PC-3 (cell line): Measurements from ENCODE around the gene MEX3A. TPM values are rescaled to one million over a fixed set of nuclear protein-coding genes. Genes with fewer than 3 reads are reported as not detected.
A peak's percentile ranks its signal among the peaks of the same experiment; 100 is the strongest.

Experiments
- ATAC-seq: fragments of 200-7000 bp; cut with Tn5 transposase; 2 replicates; pipeline ENCODE4 v1.9.1; 2020; ENCODE audit warnings: mild to moderate bottlenecking, moderate library complexity
- BruUV-seq: library from RNA; stranded (reverse); fragments of 400-500 nt; replicated peaks from 2 replicates; lab custom pipeline; 2021; lab: Mats Ljungman, UMichigan
- CTCF ChIA-PET: fragments of 300-600 bp; sonication (Branson Sonifier 250); formaldehyde crosslinking; loops from one replicate; lab custom pipeline; 2022; ENCODE audit warnings: antibody characterized with exemption; lab: Charles Lee
- POLR2A ChIA-PET: fragments of 300-600 bp; sonication (Branson Sonifier 250); formaldehyde crosslinking; loops from one replicate; lab custom pipeline; 2022; ENCODE audit warnings: antibody characterized with exemption; ENCODE audit not compliant: unreplicated experiment; lab: Charles Lee
- DNase-seq: peaks from one replicate; pipeline ENCODE4 v3.0.0-alpha.2; 2015
- H2AFZ ChIP-seq: fragments of 300-600 bp; sonication (generic); 2 replicates; pipeline ENCODE4 v1.6.0; 2016; ENCODE audit warnings: antibody characterized with exemption, low read length
- H3F3A ChIP-seq: fragments of 300-600 bp; sonication (generic); one replicate; pipeline ENCODE4 v1.6.0; 2017; ENCODE audit warnings: antibody characterized with exemption, low read length, control low read depth, mild to moderate bottlenecking; ENCODE audit not compliant: unreplicated experiment
- H3K27ac ChIP-seq: fragments of 300-600 bp; sonication (generic); 2 replicates; pipeline ENCODE4 v1.5.1; 2016; ENCODE audit warnings: mild to moderate bottlenecking, low read length
- H3K27me3 ChIP-seq: fragments of 300-600 bp; sonication (generic); 2 replicates; pipeline ENCODE4 v1.6.1; 2016; ENCODE audit warnings: low read length, mixed read lengths
- H3K36me3 ChIP-seq: fragments of 300-600 bp; sonication (generic); 2 replicates; pipeline ENCODE4 v1.6.1; 2016; ENCODE audit warnings: low read depth, mixed run types, low read length, mixed read lengths
- H3K4me1 ChIP-seq: fragments of 300-600 bp; sonication (generic); 2 replicates; pipeline ENCODE4 v1.5.1; 2016; ENCODE audit warnings: low read length; ENCODE audit not compliant: insufficient read depth
- H3K4me2 ChIP-seq: fragments of 300-600 bp; sonication (generic); 2 replicates; pipeline ENCODE4 v1.6.0; 2016; ENCODE audit warnings: low read length
- H3K4me3 ChIP-seq: fragments of 300-600 bp; sonication (generic); 2 replicates; pipeline ENCODE4 v1.5.1; 2016; ENCODE audit warnings: mild to moderate bottlenecking, low read length, mixed read lengths
- H3K79me2 ChIP-seq: fragments of 300-600 bp; sonication (generic); 2 replicates; pipeline ENCODE4 v1.6.1; 2017; ENCODE audit warnings: low read length, mixed read lengths
- H3K9ac ChIP-seq: fragments of 300-600 bp; sonication (generic); 2 replicates; pipeline ENCODE4 v1.6.0; 2016; ENCODE audit warnings: mild to moderate bottlenecking, low read length
- H3K9me2 ChIP-seq: fragments of 300-600 bp; sonication (generic); replicated peaks from 2 replicates; pipeline ENCODE4 v1.6.1; 2016; ENCODE audit warnings: mixed run types, low read length, mixed read lengths
- H3K9me3 ChIP-seq: fragments of 300-600 bp; sonication (generic); 2 replicates; pipeline ENCODE4 v1.6.1; 2016; ENCODE audit warnings: low read length, mixed read lengths
- H4K20me1 ChIP-seq: fragments of 300-600 bp; sonication (generic); 2 replicates; pipeline ENCODE4 v1.6.1; 2016; ENCODE audit warnings: low read length, mixed read lengths
- EZH2 ChIP-seq: fragments of 300-600 bp; sonication (generic); IDR thresholded peaks from one replicate; pipeline ENCODE4 v1.6.1; 2017; ENCODE audit warnings: antibody characterized with exemption, mild to moderate bottlenecking, low read length; ENCODE audit not compliant: unreplicated experiment
- EZH2phosphoT487 ChIP-seq: fragments of 300-600 bp; sonication (generic); IDR thresholded peaks from 2 replicates; pipeline ENCODE4 v1.6.1; 2018; ENCODE audit warnings: mild to moderate bottlenecking, antibody characterized with exemption, low read length, borderline replicate concordance
- intact Hi-C: fragments of 100-400 bp; cut with micrococcal nuclease; formaldehyde crosslinking; loops from 2 replicates; pipeline ENCODE4 v1.9.0; 2023
- total RNA-seq: library from RNA; depleted of rRNA; stranded (reverse); fragments of >200 nt; gene quantifications from 2 replicates; pipeline ENCODE4 v1.2.3, GENCODE V29; 2014
- TF ChIP-seq, protein P1 (sequence below): fragments of 300-600 bp; sonication (generic); conservative IDR thresholded peaks from 2 replicates; pipeline ENCODE4 v1.5.1; 2017; ENCODE audit warnings: antibody characterized with exemption, low read depth, mild to moderate bottlenecking, low read length

MEX3A gene
- total RNA-seq, 1 experiment from 2014 or later: 12.9 TPM

- Histone ChIP-seq H4K20me1 (no peaks in the 10 kb centered on the region), H3K4me2 (no peak overlapping the region), H3K9me2 (no peaks in the 10 kb centered on the region), H3K4me3 (no peak overlapping the region), H3K27me3 (no peaks in the 10 kb centered on the region), H3K36me3 (no peaks in the 10 kb centered on the region), H3K79me2 (no peaks in the 10 kb centered on the region), H3K27ac (no peak overlapping the region), H3K9me3 (no peaks in the 10 kb centered on the region), H3K4me1 (no peaks in the 10 kb centered on the region; the same call in 1 of the 2 replicates), H2AFZ (no peak overlapping the region), H3K9ac (no peak overlapping the region), H3F3A (peaks cover 3% of the 10 kb centered on the region)
- no TSS peak for BruUV-seq
- ChIA-PET CTCF (no interaction called here), POLR2A (no interaction called here)
- no peak for TF ChIP-seq EZH2phosphoT487
- TF ChIP-seq EZH2: no peak
- TF ChIP-seq, protein P1, sequence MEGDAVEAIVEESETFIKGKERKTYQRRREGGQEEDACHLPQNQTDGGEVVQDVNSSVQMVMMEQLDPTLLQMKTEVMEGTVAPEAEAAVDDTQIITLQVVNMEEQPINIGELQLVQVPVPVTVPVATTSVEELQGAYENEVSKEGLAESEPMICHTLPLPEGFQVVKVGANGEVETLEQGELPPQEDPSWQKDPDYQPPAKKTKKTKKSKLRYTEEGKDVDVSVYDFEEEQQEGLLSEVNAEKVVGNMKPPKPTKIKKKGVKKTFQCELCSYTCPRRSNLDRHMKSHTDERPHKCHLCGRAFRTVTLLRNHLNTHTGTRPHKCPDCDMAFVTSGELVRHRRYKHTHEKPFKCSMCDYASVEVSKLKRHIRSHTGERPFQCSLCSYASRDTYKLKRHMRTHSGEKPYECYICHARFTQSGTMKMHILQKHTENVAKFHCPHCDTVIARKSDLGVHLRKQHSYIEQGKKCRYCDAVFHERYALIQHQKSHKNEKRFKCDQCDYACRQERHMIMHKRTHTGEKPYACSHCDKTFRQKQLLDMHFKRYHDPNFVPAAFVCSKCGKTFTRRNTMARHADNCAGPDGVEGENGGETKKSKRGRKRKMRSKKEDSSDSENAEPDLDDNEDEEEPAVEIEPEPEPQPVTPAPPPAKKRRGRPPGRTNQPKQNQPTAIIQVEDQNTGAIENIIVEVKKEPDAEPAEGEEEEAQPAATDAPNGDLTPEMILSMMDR: no peak
- DNase-seq (no peak), ATAC-seq (no peak)
- intact Hi-C loops: loop anchor here (5.0 kb wide), 1 partner anchor 67 kb away; no protein-coding TSS in a partner anchor
These were observed 12.5 kb downstream of the MEX3A start for GRCh38 chr1:156069490-156070455.

DNA sequence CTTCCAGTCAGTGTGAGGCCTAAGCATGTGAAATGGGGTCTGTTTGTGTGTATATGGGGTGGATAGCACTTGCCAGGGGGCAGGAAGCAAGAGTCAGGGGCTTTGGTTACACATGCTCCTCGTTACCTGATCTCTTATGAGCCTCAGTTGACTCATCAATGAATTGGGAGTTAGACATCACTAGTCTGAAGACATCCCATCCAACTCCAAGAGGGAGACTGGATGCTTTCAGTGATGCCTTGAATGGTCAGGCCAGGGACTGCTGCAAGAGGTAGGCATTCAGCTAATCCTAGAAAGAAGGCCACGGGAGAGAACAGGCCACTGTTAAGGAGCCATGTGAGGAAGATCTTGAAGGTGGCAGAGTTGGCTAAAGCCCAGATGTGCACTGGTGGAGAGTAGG is 15.0 kb downstream of the MEX3A start:
- CTCF ChIA-PET: no interaction called here

More for the DNA sequence above, 15.0 kb downstream of the MEX3A start:
- no peak overlapping the region for H3K27ac ChIP-seq
- H3K27me3 ChIP-seq: no peaks in the 10 kb centered on the region
- no peak for TF ChIP-seq EZH2
- TF ChIP-seq EZH2phosphoT487: no peak
- TF ChIP-seq, protein P1: no peak
- no peaks in the 10 kb centered on the region for H3K9me2 ChIP-seq
- BruUV-seq: no TSS peak
- H3F3A ChIP-seq: no peaks in the 10 kb centered on the region
- DNase-seq (peak; percentile 51), ATAC-seq (no peak)
- peaks cover 1% of the 10 kb centered on the region; the same call in 1 of the 2 replicates for H3K4me1 ChIP-seq
- POLR2A ChIA-PET: no interaction called here
- no peak overlapping the region for H3K9ac ChIP-seq
- peaks cover 4% of the 10 kb centered on the region for H3K79me2 ChIP-seq
- no peaks in the 10 kb centered on the region for H4K20me1 ChIP-seq
- no peaks in the 10 kb centered on the region for H3K9me3 ChIP-seq
- H3K36me3 ChIP-seq: no peaks in the 10 kb centered on the region
- no peak overlapping the region for H2AFZ ChIP-seq
- H3K4me3 ChIP-seq: no peak overlapping the region
- intact Hi-C loops: loop anchor here (5.0 kb wide), 1 partner anchor 65 kb away; no protein-coding TSS in a partner anchor
- H3K4me2 ChIP-seq: no peak overlapping the region
